SK-N-SH treated with all-trans-retinoic acid at 6 μM for 48 hours (cell line): ENCODE measurements around the gene MPLKIP.
"Not testable (repeated sequence)": the region's sequence is repeated elsewhere in the genome, so short reads cannot be mapped to it uniquely, and the experiment has no call there.

Experiments
- ATAC-seq: fragments of 200-7000 bp; cut with Tn5 transposase; 3 replicates; pipeline ENCODE4 v1.9.1; 2020; ENCODE audit warnings: mild to moderate bottlenecking, moderate library complexity
- ARNTL ChIP-seq: fragments of 450-650 bp; formaldehyde crosslinking; IDR thresholded peaks from 2 replicates; pipeline ENCODE4 v1.5.0; 2020; ENCODE audit warnings: low read depth, mild to moderate bottlenecking, moderate library complexity, borderline replicate concordance
- BACH2 ChIP-seq: fragments of 250-450 bp; sonication (Bioruptor Pico); IDR thresholded peaks from 2 replicates; pipeline ENCODE4 v1.9.0; 2021; ENCODE audit warnings: mild to moderate bottlenecking, borderline replicate concordance
- CSDC2 ChIP-seq: fragments of 250-450 bp; sonication (Bioruptor Pico); IDR thresholded peaks from 2 replicates; pipeline ENCODE4 v1.5.0; 2020; ENCODE audit warnings: mild to moderate bottlenecking, moderate library complexity
- GLIS3 ChIP-seq: fragments of 250-450 bp; sonication (Bioruptor Pico); IDR thresholded peaks from 2 replicates; pipeline ENCODE4 v1.5.0; 2020; ENCODE audit warnings: mild to moderate bottlenecking, moderate library complexity
- ISL1 ChIP-seq: fragments of 250-450 bp; sonication (Bioruptor Pico); IDR thresholded peaks from 2 replicates; pipeline ENCODE4 v2.1.2; 2022; ENCODE audit warnings: mild to moderate bottlenecking, moderate library complexity
- OSR1 ChIP-seq: fragments of 250-450 bp; sonication (Bioruptor Pico); IDR thresholded peaks from 2 replicates; pipeline ENCODE4 v1.8.0; 2022; ENCODE audit warnings: moderate library complexity, mild to moderate bottlenecking, inconsistent platforms
- PPARA ChIP-seq: fragments of 250-450 bp; sonication (Bioruptor Pico); IDR thresholded peaks from 2 replicates; pipeline ENCODE4 v1.5.0; 2020; ENCODE audit warnings: mild to moderate bottlenecking, borderline replicate concordance
- RARB ChIP-seq: fragments of 250-450 bp; sonication (Bioruptor Pico); IDR thresholded peaks from 2 replicates; pipeline ENCODE4 v1.8.0; 2021; ENCODE audit warnings: mild to moderate bottlenecking, moderate library complexity
- SNAI2 ChIP-seq: fragments of 250-450 bp; sonication (Bioruptor Pico); IDR thresholded peaks from 2 replicates; pipeline ENCODE4 v1.5.0; 2020; ENCODE audit warnings: mild to moderate bottlenecking, moderate library complexity
- TCF4 ChIP-seq: fragments of 250-450 bp; sonication (Bioruptor Pico); IDR thresholded peaks from 2 replicates; pipeline ENCODE4 v1.8.0; 2021; ENCODE audit warnings: mild to moderate bottlenecking, moderate library complexity, borderline replicate concordance
- TOX ChIP-seq: fragments of 250-450 bp; sonication (Bioruptor Pico); IDR thresholded peaks from 2 replicates; pipeline ENCODE4 v1.8.0; 2021; ENCODE audit warnings: mild to moderate bottlenecking, moderate library complexity, borderline replicate concordance
- ZC3H10 ChIP-seq: fragments of 250-450 bp; sonication (Bioruptor Pico); IDR thresholded peaks from 2 replicates; pipeline ENCODE4 v1.5.1; 2021; ENCODE audit warnings: mild to moderate bottlenecking, moderate library complexity
- ZFP3 ChIP-seq: fragments of 250-450 bp; sonication (Bioruptor Pico); IDR thresholded peaks from 2 replicates; pipeline ENCODE4 v1.5.0; 2020; ENCODE audit warnings: mild to moderate bottlenecking, moderate library complexity
- ZFP30 ChIP-seq: fragments of 450-650 bp; formaldehyde crosslinking; IDR thresholded peaks from 2 replicates; pipeline ENCODE4 v1.5.0; 2022; ENCODE audit warnings: mild to moderate bottlenecking, moderate library complexity
- ZNF565 ChIP-seq: fragments of 450-650 bp; formaldehyde crosslinking; conservative IDR thresholded peaks from 2 replicates; pipeline ENCODE4 v1.5.0; 2020; ENCODE audit warnings: low read depth, mild to moderate bottlenecking, moderate library complexity
- ZNF70 ChIP-seq: fragments of 450-650 bp; formaldehyde crosslinking; IDR thresholded peaks from 2 replicates; pipeline ENCODE4 v1.5.0; 2020; ENCODE audit warnings: mild to moderate bottlenecking, moderate library complexity
- ZNF8 ChIP-seq: fragments of 450-650 bp; formaldehyde crosslinking; IDR thresholded peaks from 2 replicates; pipeline ENCODE4 v1.5.0; 2020; ENCODE audit warnings: mild to moderate bottlenecking, moderate library complexity
- TF ChIP-seq, protein P1 (sequence below): fragments of 250-450 bp; sonication (Bioruptor Pico); IDR thresholded peaks from 2 replicates; pipeline ENCODE4 v1.8.0; 2020; ENCODE audit warnings: mild to moderate bottlenecking, moderate library complexity, borderline replicate concordance
- TF ChIP-seq, protein P2 (sequence below): fragments of 250-450 bp; sonication (Bioruptor Pico); IDR thresholded peaks from 2 replicates; pipeline ENCODE4 v1.5.0; 2020; ENCODE audit warnings: mild to moderate bottlenecking, moderate library complexity
- TF ChIP-seq, protein P3 (sequence below): fragments of 250-450 bp; sonication (Bioruptor Pico); IDR thresholded peaks from 2 replicates; pipeline ENCODE4 v1.5.1; 2021; ENCODE audit warnings: mild to moderate bottlenecking, moderate library complexity

The MPLKIP gene

DNA sequence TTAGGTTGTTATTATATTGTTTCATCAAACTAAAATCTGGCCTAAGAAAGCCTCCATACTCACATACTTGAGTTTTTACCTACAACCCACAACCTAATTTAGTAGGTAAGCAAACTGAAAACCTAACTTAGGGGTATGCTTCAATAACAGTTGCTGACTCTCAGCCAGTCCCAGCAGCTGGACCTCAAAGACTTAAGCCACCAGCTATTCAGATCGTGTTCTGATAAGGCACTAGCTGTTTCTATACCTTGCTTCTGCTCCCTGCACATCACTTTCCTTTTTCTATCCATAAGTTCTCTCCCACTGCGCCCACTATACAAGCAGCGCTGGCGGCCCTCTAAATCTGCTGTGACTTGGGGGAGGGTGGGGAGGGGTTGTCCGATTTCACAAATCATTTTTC lies 42.6 kb upstream of the MPLKIP start (continued):
- TF ChIP-seq, protein P1, sequence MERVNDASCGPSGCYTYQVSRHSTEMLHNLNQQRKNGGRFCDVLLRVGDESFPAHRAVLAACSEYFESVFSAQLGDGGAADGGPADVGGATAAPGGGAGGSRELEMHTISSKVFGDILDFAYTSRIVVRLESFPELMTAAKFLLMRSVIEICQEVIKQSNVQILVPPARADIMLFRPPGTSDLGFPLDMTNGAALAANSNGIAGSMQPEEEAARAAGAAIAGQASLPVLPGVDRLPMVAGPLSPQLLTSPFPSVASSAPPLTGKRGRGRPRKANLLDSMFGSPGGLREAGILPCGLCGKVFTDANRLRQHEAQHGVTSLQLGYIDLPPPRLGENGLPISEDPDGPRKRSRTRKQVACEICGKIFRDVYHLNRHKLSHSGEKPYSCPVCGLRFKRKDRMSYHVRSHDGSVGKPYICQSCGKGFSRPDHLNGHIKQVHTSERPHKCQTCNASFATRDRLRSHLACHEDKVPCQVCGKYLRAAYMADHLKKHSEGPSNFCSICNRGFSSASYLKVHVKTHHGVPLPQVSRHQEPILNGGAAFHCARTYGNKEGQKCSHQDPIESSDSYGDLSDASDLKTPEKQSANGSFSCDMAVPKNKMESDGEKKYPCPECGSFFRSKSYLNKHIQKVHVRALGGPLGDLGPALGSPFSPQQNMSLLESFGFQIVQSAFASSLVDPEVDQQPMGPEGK (CRISPR knock-in tag): no peak
- no peak for TF ChIP-seq ZNF8 (CRISPR knock-in tag)
- TF ChIP-seq ZC3H10 (CRISPR knock-in tag): no peak
- TF ChIP-seq SNAI2 (CRISPR knock-in tag): no peak
- no peak for TF ChIP-seq ISL1 (CRISPR knock-in tag)
- TF ChIP-seq ZNF565: no peak

DNA sequence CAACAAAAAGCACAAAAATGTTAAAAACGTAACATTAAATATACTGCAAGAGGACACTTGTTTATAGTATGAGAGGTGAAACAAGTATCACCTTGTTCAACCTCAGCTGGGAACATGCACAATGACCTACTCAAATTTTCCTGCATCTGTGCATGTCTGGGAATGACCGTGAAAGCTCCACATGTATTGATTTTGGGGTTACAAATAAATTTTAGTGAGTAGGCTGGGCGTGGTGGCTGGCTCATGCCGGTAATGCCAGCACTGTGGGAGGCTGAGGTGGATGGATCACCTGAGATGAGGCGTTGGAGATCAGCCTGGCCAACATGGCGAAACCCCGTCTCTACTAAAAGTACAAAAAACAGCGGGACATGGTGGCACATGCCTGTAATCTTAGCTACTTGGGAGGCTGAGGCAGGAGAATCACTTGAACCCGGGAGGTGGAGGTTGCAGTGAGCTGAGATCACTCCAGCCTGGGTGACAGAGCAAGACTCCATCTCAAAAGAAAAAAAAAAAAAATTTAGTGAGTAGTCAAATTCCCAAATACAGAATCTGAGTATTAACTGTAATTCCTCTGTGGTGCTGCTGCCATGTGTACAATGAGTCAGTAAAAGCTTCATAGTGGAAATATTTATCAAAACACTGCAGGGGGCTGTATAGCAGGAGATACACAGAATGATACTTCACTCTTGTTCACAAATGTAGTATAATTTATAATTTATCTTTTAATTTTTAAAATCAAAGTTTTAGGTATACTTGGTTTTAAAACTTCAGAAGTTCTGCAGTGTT lies 41.5 kb upstream of the MPLKIP start:
- ATAC-seq: peak; percentile 87
- TF ChIP-seq PPARA (CRISPR knock-in tag): no peak
- TF ChIP-seq, all 23 proteins: peak for 0

DNA sequence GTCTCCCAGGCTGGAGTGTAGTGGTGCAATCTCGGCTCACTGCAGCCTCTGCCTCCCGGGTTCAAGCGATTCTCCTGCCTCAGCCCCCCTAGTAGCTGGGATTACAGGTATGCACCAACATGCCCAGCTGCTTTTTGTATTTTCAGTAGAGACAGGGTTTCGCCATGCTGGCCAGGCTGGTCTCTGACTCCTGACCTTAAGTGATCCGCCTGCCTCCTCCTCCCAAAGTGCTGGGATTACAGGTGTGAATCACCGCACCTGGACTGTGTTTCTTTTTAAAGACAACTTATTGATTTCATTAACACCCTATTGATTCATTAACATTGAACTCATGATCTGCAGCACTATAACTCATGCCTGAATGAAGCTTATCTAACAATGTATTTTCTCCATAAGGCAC lies 40.8 kb upstream of the MPLKIP start:
- ATAC-seq: not testable (repeated sequence)

DNA sequence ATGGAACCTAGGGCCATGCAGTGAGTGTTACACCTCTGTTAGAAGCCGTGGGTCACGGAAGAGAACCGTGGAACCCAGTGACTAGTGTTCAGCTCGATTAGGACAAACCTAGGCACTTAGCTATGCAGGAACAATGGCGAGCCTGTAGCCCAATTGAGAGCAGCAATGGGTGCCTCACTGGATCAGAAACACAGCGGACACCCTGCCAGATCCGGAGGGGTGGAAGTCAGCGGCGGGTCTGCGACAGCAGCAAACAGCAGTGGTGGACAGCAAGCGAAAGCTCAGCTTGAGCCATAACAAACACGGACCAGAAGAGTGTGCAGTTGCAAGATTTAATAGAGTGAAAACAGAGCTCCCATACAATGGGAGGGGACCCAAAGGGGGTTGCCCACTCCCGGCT lies 38.7 kb upstream of the MPLKIP start:
- not testable (repeated sequence) for ATAC-seq

DNA sequence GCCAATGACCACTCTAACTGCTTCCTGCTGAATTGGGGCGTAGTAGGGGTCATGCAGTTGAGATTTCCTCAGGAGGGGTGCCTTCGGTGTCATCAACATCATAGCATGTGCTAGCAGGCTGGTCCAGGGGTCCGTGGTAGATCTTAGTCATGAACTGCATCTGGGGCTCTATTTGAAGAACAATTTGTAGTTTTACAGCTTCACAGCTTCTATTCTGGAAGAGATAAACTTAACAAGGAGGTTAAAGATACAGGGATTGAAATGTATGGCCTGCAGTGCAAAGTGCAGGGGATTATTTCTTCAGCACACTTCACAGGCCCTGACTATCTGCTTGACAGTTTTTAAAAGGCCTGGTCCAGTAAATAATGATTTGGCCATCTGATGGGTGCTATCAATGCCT lies 33.8 kb upstream of the MPLKIP start:
- ATAC-seq: not testable (repeated sequence)

DNA sequence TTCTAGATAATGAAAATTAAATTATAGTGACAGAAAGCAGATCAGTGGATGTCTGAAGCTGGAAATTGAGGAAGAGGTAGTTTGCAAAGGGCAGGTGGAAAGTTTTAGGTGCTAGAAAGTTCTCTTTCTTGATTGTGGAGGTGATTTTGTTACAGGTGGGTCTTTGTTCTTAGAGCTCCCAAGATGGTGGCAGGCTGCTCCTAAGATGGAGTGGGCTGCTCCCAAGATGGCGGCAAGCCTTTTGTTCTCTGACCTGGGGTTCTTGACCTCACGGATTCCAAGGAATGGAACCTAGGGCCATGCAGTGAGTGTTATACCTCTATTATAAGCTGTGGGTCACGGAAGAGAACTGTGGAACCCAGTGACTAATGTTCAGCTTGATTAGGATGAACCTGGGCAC lies 32.9 kb upstream of the MPLKIP start:
- TF ChIP-seq RARB (CRISPR knock-in tag): no peak
- TF ChIP-seq TOX: no peak
- no peak for TF ChIP-seq PPARA (CRISPR knock-in tag)
- no peak for TF ChIP-seq ZFP3 (CRISPR knock-in tag)
- no peak for TF ChIP-seq GLIS3 (CRISPR knock-in tag)
- no peak for TF ChIP-seq ZNF8 (CRISPR knock-in tag)
- no peak for TF ChIP-seq BACH2
- no peak for ATAC-seq

DNA sequence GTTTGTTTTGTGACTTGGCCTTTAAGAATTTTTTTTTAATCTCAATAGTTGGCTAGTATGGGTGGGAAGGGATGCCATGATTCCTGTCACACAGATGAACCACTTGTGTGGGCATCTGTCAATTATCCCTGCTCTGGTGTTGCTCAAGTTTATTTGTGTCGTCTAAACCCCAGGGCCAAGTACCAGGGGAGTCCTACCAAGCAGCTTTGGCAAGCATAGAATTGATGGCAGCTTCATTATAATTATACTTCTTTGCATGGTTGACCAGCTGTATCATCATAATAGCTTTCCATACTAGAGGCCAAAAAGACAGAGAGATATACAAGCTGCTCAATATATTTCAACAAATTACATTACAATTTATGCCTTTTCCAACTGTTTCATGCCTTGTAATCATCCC lies 30.8 kb upstream of the MPLKIP start:
- no peak for TF ChIP-seq SNAI2 (CRISPR knock-in tag)
- TF ChIP-seq OSR1: no peak
- no peak for TF ChIP-seq ZFP3 (CRISPR knock-in tag)
- no peak for TF ChIP-seq ZFP30 (CRISPR knock-in tag)
- TF ChIP-seq GLIS3 (CRISPR knock-in tag): no peak
- no peak for TF ChIP-seq RARB (CRISPR knock-in tag)
- no peak for TF ChIP-seq PPARA (CRISPR knock-in tag)
- no peak for TF ChIP-seq ZNF565
- no peak for TF ChIP-seq TCF4 (CRISPR knock-in tag)
- no peak for TF ChIP-seq ZNF70 (CRISPR knock-in tag)
- TF ChIP-seq, protein P1 (CRISPR knock-in tag): no peak
- no peak for TF ChIP-seq ZC3H10 (CRISPR knock-in tag)
- ATAC-seq: no peak; the same call in 2 of the 3 replicates

DNA sequence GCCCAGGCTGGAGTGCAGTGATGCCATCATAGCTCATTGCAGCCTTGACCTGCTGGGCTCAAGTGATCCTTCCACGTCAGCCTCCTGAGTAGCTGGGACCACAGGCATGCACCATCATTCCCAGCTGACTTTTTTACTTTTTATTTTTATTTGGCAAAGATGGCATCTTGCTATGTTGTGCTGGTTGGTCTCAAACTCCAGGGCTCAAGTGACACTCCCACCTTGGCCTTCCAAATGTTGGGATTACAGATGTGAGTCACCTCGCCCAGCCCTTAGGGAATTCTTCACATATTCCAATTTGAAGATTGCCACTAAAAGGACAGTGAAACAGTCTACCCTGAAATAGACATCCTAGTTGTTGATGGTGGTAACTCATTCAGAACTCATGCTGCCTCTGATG lies 28.1 kb upstream of the MPLKIP start:
- ATAC-seq: no peak
- TF ChIP-seq TCF4 (CRISPR knock-in tag) (no peak), BACH2 (no peak), RARB (CRISPR knock-in tag) (no peak), OSR1 (no peak), CSDC2 (no peak), ARNTL (CRISPR knock-in tag) (no peak), ZFP30 (CRISPR knock-in tag) (no peak), PPARA (CRISPR knock-in tag) (no peak), TOX (no peak), ZNF8 (CRISPR knock-in tag) (no peak)
- TF ChIP-seq, protein P2, sequence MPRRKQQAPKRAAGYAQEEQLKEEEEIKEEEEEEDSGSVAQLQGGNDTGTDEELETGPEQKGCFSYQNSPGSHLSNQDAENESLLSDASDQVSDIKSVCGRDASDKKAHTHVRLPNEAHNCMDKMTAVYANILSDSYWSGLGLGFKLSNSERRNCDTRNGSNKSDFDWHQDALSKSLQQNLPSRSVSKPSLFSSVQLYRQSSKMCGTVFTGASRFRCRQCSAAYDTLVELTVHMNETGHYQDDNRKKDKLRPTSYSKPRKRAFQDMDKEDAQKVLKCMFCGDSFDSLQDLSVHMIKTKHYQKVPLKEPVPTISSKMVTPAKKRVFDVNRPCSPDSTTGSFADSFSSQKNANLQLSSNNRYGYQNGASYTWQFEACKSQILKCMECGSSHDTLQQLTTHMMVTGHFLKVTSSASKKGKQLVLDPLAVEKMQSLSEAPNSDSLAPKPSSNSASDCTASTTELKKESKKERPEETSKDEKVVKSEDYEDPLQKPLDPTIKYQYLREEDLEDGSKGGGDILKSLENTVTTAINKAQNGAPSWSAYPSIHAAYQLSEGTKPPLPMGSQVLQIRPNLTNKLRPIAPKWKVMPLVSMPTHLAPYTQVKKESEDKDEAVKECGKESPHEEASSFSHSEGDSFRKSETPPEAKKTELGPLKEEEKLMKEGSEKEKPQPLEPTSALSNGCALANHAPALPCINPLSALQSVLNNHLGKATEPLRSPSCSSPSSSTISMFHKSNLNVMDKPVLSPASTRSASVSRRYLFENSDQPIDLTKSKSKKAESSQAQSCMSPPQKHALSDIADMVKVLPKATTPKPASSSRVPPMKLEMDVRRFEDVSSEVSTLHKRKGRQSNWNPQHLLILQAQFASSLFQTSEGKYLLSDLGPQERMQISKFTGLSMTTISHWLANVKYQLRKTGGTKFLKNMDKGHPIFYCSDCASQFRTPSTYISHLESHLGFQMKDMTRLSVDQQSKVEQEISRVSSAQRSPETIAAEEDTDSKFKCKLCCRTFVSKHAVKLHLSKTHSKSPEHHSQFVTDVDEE (CRISPR knock-in tag): no peak
- TF ChIP-seq, protein P3, sequence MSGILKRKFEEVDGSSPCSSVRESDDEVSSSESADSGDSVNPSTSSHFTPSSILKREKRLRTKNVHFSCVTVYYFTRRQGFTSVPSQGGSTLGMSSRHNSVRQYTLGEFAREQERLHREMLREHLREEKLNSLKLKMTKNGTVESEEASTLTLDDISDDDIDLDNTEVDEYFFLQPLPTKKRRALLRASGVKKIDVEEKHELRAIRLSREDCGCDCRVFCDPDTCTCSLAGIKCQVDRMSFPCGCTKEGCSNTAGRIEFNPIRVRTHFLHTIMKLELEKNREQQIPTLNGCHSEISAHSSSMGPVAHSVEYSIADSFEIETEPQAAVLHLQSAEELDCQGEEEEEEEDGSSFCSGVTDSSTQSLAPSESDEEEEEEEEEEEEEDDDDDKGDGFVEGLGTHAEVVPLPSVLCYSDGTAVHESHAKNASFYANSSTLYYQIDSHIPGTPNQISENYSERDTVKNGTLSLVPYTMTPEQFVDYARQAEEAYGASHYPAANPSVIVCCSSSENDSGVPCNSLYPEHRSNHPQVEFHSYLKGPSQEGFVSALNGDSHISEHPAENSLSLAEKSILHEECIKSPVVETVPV (CRISPR knock-in tag): no peak
